Fibroblast of the aortic adventitia (primary cell): Measurements from ENCODE around the gene STOX1. TPM values are rescaled to one million over a fixed set of nuclear protein-coding genes. Genes with fewer than 3 reads are reported as not detected.

Experiments used
- DNase-seq: peaks from one replicate; pipeline ENCODE4 v3.0.0-alpha.2; 2010; ENCODE audit warnings: low read depth
- H3K4me3 ChIP-seq: 2 replicates; pipeline ENCODE4 v1.5.1; 2011; ENCODE audit warnings: low read depth, mild to moderate bottlenecking, control low read depth, low read length, moderate library complexity
- CTCF ChIP-seq: IDR thresholded peaks from 2 replicates; pipeline ENCODE4 v1.5.1; 2011; ENCODE audit warnings: mild to moderate bottlenecking, low read length, control low read depth, inconsistent platforms; ENCODE audit not compliant: insufficient read depth
- total RNA-seq: library from RNA; depleted of rRNA; stranded (reverse); fragments of >200 nt; gene quantifications from 2 replicates; pipeline ENCODE4 v1.2.3, GENCODE V29; 2012; ENCODE audit warnings: low replicate concordance

STOX1 gene
- total RNA-seq, 1 donor: 0.09 TPM

GRCh38 chr10:68880181-68880580 lies 52.9 kb downstream of the STOX1 start:
- TF ChIP-seq CTCF: no peak
- no peak for DNase-seq
- H3K4me3 ChIP-seq: no peak overlapping the region

GRCh38 chr10:68895041-68895440 lies 67.7 kb downstream of the STOX1 start:
- H3K4me3 ChIP-seq: no peak overlapping the region
- DNase-seq: peak; percentile 9
- TF ChIP-seq CTCF: no peak

GRCh38 chr10:68897336-68897741 lies 70.0 kb downstream of the STOX1 start:
- H3K4me3 ChIP-seq: no peak overlapping the region
- TF ChIP-seq CTCF: peak; percentile 37
- DNase-seq: peak; percentile 84

GRCh38 chr10:68899186-68899745 lies 71.9 kb downstream of the STOX1 start:
- no peak for DNase-seq
- TF ChIP-seq CTCF: no peak
- no peak overlapping the region for H3K4me3 ChIP-seq

GRCh38 chr10:68900427-68901104 lies 73.2 kb downstream of the STOX1 start:
- H3K4me3 ChIP-seq: peak overlapping the region; percentile 74
- no peak for TF ChIP-seq CTCF
- no peak for DNase-seq

GRCh38 chr10:68901105-68901927 lies 74.0 kb downstream of the STOX1 start, which contains the start of gene DDX50:
TSS of gene DDX50 (plus strand) at chr10:68901315. CDS start at chr10:68901385, 70 bp downstream.
- TF ChIP-seq CTCF: no peak
- peak; percentile 100 for DNase-seq

More at GRCh38 chr10:68901105-68901927, 74.0 kb downstream of the STOX1 start, which contains the start of gene DDX50:
- H3K4me3 ChIP-seq: peak within 1 kb of the TSS; percentile 88
